ENCODE measurements around the gene PARP11. TPM values are rescaled to one million over a fixed set of nuclear protein-coding genes. Genes with fewer than 3 reads are reported as not detected.

The PARP11 gene
- total RNA-seq, 1 experiment from 2014 or later = 8.0 TPM

GRCh38 chr12:3901116-3901515, 27.9 kb upstream of the PARP11 start (continued):
- no peak for TF ChIP-seq HMGXB4 (CRISPR knock-in tag; IDR thresholded peaks at IDR 0.05)
- TF ChIP-seq FOXP1 (CRISPR knock-in tag; IDR thresholded peaks at IDR 0.05; ENCODE audit: borderline replicate concordance) = no peak
- no peak for TF ChIP-seq PRDM15 (CRISPR knock-in tag; IDR thresholded peaks at IDR 0.05)
- no peak for TF ChIP-seq STAT6 (CRISPR knock-in tag; conservative IDR thresholded peaks at IDR 0.05; ENCODE audit: low read depth)
- TF ChIP-seq IRF2 (CRISPR knock-in tag; IDR thresholded peaks at IDR 0.05; ENCODE audit: borderline replicate concordance, low read depth) = no peak
- TF ChIP-seq PRRX2 (CRISPR knock-in tag; IDR thresholded peaks at IDR 0.05) = no peak

DNA sequence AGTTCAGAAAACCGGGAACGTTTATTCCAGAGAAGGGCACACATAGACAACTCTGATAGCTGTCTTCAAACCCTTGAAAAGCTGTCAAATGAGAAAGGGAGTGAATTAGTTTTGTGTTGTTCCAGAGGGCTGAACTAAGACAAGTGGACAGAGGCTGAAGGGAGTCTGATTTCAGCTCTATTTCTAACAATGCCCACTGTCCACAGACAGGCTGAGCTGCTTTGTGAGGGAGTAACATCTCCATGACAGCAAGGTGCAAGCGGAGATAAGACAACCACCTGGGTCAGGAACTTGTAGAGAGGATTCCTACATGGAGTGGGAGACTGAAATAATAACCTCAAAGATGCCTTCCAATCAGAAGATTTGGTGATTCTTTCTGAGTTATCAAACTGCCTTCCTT, 25.6 kb upstream of the PARP11 start:
- TF ChIP-seq SP1 (CRISPR knock-in tag; conservative IDR thresholded peaks at IDR 0.05) (no peak), ATF3 (CRISPR knock-in tag; conservative IDR thresholded peaks at IDR 0.05) (no peak), USF1 (CRISPR knock-in tag; IDR thresholded peaks at IDR 0.05) (no peak), JUN (CRISPR knock-in tag; IDR thresholded peaks at IDR 0.05) (no peak), CTCF (IDR thresholded peaks at IDR 0.05) (no peak), GTF2I (CRISPR knock-in tag; conservative IDR thresholded peaks at IDR 0.05) (no peak), E2F5 (CRISPR knock-in tag; IDR thresholded peaks at IDR 0.05) (no peak)
- TF ChIP-seq, protein P1, sequence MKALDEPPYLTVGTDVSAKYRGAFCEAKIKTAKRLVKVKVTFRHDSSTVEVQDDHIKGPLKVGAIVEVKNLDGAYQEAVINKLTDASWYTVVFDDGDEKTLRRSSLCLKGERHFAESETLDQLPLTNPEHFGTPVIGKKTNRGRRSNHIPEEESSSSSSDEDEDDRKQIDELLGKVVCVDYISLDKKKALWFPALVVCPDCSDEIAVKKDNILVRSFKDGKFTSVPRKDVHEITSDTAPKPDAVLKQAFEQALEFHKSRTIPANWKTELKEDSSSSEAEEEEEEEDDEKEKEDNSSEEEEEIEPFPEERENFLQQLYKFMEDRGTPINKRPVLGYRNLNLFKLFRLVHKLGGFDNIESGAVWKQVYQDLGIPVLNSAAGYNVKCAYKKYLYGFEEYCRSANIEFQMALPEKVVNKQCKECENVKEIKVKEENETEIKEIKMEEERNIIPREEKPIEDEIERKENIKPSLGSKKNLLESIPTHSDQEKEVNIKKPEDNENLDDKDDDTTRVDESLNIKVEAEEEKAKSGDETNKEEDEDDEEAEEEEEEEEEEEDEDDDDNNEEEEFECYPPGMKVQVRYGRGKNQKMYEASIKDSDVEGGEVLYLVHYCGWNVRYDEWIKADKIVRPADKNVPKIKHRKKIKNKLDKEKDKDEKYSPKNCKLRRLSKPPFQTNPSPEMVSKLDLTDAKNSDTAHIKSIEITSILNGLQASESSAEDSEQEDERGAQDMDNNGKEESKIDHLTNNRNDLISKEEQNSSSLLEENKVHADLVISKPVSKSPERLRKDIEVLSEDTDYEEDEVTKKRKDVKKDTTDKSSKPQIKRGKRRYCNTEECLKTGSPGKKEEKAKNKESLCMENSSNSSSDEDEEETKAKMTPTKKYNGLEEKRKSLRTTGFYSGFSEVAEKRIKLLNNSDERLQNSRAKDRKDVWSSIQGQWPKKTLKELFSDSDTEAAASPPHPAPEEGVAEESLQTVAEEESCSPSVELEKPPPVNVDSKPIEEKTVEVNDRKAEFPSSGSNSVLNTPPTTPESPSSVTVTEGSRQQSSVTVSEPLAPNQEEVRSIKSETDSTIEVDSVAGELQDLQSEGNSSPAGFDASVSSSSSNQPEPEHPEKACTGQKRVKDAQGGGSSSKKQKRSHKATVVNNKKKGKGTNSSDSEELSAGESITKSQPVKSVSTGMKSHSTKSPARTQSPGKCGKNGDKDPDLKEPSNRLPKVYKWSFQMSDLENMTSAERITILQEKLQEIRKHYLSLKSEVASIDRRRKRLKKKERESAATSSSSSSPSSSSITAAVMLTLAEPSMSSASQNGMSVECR (CRISPR knock-in tag; IDR thresholded peaks at IDR 0.05; ENCODE audit: borderline replicate concordance) = no peak
- Mint-ChIP-seq H3K27ac (no peak overlapping the region), H3K27me3 (ENCODE audit: low read depth) (no peaks in the 10 kb centered on the region), H3K9me3 (no peaks in the 10 kb centered on the region; the same call in 1 of the 2 replicates), H3K4me1 (peaks cover 2% of the 10 kb centered on the region; the same call in 1 of the 2 replicates), H3K4me3 (no peak overlapping the region), H3K36me3 (no peaks in the 10 kb centered on the region)
- CTCF ChIA-PET = no interaction called here
- ATAC-seq (no peak), DNase-seq (ENCODE audit: low spot score) (no peak)
- POLR2A ChIA-PET = no interaction called here

Data from WTC11 (cell line).